GM21576 (cell line): Measurements from ENCODE around the gene QRICH1.
A peak's percentile ranks its signal among the peaks of the same experiment; 100 is the strongest.
"Not testable (repeated sequence)": the region's sequence is repeated elsewhere in the genome, so short reads cannot be mapped to it uniquely, and the experiment has no call there.

Source experiments
- ATAC-seq: cut with Tn5 transposase; IDR thresholded peaks from one replicate; pipeline ENCODE4 v1.9.1; 2021; ENCODE audit warnings: mild to moderate bottlenecking, moderate library complexity; ENCODE audit not compliant: unreplicated experiment

The QRICH1 gene

DNA sequence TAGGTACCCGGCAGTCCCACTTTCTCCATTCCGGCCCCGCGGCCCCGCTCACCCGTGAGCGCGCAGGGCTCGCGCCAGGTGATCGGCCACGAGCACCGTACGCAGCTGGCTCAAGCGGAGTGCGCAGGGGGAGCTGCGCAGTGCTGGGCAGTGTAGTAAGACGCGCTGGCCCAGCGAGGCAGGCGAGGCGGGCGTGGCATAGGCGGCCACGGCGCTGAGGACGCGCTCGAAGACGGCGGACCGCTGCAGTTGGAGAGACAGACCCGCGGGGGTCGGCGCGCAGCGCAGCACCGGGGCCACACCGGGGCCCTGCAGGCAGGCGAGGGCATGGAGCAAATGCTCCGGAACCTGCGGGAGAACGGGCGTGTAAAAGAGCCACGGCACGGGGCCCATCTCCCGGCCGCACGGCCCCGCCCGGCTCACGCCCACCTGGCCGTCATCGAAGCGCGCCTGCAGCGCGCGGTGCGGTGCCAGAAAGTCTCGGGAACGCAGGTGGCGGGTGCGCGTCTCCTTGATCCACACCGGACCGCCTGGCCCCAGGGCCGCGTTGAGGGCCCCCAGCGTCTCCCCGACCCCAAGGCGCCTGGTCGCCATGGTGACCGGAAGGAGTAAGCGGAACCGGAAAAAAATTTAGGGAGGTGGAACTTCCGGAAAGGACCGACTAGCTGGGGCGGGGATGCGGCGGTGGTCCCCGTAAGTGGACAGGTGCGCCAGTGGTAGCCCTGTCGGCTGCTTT lies 75.7 kb downstream of the QRICH1 start, which contains the start of gene DALRD3:
TSS of gene DALRD3 (minus strand) at position 610 of the 736 bp plus-strand sequence. CDS start at position 594, 16 bp downstream.
- no peak for ATAC-seq

DNA sequence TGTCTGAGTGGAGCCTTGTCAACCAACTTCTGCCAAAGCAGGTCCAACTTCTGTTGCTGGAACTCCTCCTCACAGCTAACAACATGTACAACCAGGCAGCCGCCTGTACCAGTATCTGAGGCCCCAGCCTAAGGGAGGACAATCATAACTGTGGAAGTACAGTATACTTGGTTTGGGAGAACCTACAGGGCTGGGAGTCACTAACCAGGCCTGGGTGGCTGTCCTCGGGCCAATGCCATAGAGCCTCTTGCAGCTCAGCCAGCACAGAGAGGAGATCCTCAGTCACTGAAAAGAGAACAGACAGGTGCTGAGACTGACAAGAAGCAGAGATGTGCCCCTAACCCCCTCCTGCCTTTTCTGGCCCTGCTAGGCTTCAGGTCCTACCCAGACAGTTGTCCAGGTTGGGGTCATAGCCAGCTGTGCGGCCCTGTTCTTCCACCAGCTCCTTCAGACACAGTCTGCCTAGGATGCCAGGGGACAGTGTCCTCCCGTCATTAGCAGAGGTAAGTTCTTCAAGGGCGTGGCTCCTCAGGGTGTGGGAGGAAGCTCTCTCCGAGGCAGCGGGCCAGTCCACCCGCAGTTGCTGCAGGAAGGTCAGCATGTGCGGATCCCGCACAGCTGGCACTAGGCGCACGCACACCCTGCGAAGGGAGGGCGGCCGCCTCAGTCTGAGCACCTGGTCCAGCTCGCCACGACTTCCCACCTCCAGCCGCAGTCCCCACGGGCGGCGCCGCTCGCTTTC lies 76.5 kb downstream of the QRICH1 start:
- ATAC-seq, result no peak

DNA sequence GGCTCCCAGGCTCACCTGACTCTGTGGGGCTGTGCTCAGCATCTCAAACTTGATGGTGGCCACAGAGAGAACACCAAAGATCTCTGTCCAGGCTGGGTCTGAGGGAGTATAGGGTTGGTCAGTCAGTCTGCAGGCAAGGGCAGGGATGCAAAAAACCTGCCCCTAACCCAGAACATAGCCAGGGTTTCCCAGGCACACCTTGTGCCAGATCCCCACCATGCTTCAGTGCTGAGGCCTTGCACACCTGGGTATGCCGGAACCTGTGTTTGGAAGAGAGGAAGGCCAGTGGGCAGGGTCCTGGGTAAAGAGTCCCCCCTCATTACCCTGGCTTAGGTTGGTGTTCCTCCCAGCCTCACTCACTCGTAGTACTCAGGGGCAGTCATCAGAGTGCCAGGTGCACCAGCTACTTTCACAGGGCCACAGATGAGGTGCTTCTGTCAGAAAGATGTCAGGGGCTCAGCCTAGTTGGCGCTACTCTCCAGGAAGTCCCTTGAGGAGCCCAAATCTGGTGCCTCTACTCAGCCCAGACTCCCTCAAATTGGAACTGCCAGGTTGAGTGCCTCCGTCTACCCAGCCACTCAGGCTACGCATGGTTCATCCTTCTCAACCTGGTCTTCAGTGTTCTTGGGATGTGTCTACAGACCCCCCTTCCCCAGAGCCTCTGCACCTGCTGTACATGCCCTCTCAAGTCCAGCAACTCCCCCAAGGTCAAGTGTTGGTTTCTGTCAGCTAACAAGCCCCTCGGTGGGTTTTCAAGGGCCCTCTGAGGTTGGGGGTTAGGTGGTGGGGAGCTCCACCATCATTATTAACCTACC lies 77.2 kb downstream of the QRICH1 start:
- ATAC-seq, result no peak

DNA sequence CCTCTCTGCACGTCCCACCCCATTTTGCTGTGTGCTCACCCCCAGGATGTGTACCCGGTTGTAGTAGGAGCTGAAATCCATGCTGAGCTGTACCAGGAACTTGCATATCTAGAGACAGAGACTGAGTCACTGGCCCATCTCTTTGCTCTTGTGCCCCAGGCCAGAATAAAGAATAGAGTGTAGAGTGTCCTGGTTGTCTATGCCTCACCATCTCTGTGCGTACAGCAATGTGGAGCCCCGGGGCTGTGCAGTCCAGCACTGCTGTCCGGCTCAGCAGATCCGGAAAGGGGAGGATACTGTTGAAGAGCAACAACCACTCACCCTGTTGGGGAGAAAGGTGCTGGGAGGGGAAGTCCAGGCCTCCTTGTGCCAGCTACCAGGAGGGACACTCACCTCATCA lies 78.1 kb downstream of the QRICH1 start:
- ATAC-seq, result no peak

DNA sequence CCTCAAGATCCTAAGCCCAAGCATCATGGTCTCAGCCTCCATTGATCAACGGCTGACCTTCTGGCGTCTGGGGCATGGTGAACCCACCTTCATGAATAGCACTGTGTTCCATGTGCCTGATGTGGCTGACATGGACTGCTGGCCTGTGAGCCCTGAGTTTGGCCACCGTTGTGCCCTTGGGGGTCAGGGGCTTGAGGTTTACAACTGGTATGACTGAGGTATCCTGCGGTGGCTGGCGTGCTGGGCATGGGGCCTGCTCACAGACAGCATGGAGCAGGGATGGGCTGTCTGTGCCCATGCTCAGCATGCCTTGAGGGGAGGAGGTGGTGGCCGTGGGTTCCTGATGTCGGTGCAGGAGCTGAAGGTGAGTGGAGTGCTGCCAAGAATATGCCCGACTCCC lies 78.8 kb downstream of the QRICH1 start:
- no peak for ATAC-seq

DNA sequence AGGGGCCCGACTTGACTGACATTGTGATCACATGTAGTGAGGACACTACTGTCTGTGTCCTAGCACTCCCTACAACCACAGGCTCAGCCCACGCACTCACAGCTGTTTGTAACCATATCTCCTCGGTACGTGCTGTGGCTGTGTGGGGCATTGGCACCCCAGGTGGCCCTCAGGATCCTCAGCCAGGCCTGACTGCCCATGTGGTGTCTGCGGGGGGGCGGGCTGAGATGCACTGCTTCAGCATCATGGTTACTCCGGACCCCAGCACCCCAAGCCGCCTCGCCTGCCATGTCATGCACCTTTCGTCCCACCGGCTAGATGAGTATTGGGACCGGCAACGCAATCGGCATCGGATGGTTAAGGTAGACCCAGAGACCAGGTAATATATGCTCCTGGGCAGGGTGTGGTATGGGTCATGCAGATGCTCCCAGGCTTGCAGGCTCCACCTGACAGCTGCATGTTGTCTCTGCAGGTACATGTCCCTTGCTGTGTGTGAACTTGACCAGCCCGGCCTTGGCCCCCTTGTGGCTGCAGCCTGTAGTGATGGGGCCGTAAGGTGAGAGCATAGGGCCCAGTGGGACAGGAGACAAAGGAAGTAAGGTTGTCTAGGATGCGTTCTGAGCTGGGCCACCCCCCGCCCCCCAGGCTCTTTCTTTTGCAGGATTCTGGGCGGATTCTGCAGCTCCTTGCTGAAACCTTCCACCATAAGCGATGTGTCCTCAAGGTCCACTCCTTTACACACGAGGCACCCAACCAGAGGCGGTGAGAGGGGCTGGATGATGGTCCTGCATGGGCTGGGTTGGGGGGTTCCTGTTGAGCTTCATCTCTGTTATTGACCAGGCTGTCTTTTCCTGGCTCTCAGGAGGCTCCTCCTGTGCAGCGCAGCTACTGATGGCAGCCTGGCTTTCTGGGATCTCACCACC lies 79.9 kb downstream of the QRICH1 start:
- ATAC-seq, result no peak

DNA sequence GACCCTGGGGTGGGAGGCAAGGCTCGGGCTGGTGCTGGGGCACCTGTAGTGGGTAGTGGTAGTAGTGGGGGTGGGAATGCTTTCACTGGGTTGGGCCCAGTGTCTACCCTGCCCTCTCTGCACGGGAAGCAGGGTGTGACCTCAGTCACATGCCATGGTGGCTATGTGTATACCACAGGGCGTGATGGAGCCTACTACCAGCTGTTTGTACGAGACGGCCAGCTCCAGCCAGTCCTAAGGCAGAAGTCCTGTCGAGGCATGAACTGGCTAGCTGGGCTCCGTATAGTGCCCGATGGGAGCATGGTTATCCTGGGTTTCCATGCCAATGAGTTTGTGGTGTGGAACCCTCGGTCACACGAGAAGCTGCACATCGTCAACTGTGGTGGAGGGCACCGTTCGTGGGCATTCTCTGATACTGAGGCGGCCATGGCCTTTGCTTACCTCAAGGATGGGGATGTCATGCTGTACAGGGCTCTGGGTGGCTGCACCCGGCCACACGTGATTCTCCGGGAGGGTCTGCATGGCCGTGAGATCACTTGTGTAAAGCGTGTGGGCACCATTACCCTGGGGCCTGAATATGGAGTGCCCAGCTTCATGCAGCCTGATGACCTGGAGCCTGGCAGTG lies 80.6 kb downstream of the QRICH1 start:
- no peak for ATAC-seq

DNA sequence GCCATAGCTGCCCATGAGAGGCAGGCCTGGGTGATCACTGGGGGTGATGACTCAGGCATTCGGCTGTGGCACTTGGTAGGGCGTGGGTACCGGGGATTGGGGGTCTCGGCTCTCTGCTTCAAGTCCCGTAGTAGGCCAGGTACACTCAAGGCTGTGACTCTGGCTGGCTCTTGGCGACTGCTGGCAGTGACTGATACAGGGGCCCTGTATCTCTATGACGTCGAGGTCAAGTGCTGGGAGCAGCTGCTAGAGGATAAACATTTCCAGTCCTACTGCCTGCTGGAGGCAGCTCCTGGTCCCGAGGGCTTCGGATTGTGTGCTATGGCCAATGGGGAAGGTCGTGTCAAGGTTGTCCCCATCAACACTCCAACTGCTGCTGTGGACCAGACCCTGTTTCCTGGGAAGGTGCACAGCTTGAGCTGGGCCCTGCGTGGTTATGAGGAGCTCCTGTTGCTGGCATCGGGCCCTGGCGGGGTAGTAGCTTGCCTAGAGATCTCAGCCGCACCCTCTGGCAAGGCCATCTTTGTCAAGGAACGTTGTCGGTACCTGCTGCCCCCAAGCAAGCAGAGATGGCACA lies 81.3 kb downstream of the QRICH1 start:
- ATAC-seq, result no peak

DNA sequence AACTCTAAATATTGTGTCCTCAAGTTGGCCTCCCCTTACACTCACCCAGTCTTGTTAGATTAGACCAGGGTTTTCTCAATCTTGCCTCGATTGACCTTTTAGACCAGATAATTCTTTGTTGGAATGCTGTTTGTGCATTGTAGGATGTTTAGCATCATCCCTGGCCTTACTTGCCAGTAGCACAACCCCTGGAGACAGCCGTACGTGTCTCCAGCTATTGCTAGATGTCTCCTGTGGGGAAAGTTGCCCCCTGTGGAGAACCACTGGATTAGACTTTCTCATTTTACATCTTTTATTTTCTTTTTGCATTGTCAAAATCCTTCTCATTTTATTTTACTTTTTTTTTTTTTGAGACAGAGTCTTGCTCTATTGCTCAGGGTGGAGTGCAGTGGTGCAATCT lies 84.5 kb downstream of the QRICH1 start:
- ATAC-seq, result no peak

DNA sequence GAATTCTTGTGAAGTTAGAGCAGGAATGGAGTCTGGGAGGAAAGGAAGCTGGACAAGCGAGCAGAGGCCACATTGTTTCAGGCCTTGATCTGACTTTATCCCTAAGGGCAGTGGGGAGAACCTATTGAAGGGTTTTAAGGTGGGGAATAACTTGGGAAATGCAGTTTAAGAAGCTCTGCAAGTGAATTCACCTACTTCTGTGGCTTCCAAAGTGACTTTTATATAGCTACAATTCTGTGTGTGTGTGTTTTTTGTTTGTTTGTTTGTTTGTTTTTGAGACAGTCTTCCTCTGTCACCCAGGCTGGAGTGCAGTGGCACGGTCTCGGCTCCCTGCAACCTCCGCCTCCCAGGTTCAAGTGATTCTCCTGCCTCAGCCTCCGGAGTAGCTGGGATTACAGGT lies 85.2 kb downstream of the QRICH1 start:
- not testable (repeated sequence) for ATAC-seq

DNA sequence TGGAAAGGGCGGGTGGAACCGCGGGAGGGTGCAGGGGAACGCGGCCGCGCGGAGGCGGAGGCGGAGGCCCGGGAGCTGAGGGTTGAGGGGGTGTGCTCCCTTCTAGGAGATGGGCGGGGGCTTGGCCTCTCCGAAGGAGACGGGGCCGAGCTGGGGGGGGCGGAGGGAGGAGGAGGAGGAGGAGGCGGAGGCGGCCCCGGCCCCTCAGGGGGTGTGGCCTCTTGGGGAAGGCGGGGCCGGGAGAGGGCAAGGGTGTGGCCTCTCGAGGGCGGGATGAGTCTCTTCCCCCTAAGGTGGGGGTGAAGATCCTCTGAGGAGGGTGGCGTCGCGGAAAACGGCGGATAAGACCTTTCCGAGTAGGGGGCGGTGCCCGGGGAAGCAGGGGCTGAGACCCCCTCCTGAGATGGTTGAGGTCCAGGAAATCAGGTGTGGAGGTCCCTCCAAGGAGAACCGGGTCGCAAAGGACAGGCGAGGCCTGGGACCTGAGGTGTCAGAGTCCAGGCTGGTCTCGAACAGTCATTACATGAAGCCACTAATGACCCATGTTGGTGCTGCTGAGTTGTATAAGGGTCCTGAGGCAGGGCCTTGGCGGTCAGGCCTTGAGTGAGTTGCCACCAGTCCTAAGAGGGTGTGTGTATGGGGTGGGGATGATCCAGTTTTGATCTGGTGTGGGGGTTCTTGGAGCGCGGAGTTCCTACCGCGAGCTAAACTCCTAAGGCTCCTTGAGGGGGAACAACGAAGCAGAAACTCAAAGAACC lies 85.9 kb downstream of the QRICH1 start:
- peak; percentile 42 for ATAC-seq

DNA sequence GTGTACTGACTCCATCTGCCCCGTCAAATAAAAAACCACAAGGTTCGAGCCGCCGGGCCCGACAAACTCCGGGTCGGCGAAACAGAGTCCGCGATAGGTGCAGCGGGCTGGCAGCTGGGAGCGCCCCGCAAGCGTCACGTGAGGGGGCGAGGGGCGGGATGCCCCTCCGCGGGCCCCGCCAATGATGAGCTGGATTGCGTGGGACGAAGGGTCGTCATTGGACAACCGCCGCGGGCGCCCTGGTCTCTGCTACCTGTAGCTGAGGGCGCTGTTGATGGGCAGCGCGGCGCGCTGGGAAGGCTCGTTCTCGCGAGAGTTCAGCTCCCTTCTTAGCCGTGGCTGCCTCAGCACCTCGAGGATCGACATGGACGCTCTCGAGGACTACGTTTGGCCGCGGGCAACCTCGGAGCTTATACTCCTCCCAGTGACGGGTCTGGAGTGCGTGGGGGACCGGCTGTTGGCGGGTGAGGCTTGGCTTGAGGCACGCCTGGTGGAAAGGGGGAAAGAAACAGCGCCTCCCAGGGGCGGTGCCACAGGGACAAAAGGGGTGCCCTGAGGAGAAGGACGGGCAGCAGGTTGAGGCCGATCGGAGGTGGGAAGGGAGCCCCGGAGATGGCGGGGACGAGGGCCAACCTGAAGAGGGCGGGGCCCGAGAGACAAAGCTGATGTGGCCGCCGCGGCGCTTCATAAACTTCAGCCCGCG lies 86.7 kb downstream of the QRICH1 start, which contains the start of gene WDR6:
TSS of gene WDR6 (plus strand) at position 324 of the 703 bp plus-strand sequence. CDS start at position 365, 41 bp downstream.
- ATAC-seq, result peak; percentile 85

DNA sequence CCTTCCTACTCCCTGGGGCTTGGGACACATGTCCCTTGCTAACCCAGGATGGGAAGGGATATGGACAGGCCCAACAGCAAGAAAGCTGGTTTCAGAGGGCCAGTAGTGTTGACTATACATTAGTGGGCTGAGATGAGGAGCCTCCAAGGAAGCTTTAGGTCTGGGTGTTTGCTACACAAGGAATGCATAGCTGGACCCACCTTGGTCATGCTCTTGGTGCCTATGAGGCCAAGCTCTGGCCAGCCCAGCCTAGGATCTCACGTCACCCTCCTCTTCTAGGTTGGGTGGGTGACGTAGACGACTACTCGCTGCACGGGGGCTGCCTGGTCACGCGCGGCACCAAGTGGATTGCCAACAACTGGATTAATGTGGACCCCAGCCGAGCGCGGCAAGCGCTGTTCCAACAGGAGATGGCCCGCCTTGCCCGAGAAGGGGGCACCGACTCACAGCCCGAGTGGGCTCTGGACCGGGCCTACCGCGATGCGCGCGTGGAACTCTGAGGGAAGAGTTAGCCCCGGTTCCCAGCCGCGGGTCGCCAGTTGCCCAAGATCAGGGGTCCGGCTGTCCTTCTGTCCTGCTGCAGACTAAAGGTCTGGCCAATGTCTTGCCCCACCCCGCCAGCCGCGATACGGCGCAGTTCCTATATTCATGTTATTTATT lies 87.3 kb downstream of the QRICH1 start:
- peak; percentile 1 for ATAC-seq

DNA sequence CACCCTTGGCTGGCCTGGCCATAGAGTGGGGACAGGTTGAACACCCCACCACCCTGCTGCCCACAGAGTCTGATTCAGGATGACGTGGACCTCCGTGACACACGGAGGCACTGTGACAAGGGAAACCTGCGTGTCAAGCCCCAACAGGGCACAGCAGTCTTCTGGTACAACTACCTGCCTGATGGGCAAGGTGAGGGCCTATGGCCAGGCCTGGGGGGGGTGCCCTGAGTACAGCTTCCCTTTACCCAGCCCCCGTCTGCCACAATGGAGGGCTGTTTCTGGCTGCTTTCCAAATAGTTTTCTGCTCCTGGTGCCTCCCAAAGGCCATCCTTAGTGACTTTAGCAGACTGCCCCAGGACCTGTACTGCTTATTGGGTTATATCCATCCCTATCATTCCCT lies 87.9 kb downstream of the QRICH1 start:
- no peak for ATAC-seq

DNA sequence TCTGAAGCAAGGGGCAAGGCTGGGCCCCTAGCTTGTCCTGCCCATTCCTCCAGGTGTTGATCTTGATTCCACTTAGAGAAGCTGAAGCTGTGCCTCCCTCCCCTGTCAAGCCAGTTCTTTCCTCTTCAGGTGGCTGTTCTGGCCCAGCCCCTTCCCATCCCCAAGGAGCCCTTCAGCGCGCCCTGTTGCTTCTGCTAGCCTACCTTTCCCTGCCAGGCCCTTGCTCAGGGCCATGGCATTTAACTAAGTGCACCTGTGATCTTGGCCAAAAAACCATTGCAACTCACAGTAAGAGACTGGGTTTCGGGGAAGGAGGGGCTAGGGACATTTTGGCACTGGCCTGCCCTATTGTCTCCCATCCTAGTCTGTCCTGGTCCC lies 88.6 kb downstream of the QRICH1 start:
- no peak for ATAC-seq

DNA sequence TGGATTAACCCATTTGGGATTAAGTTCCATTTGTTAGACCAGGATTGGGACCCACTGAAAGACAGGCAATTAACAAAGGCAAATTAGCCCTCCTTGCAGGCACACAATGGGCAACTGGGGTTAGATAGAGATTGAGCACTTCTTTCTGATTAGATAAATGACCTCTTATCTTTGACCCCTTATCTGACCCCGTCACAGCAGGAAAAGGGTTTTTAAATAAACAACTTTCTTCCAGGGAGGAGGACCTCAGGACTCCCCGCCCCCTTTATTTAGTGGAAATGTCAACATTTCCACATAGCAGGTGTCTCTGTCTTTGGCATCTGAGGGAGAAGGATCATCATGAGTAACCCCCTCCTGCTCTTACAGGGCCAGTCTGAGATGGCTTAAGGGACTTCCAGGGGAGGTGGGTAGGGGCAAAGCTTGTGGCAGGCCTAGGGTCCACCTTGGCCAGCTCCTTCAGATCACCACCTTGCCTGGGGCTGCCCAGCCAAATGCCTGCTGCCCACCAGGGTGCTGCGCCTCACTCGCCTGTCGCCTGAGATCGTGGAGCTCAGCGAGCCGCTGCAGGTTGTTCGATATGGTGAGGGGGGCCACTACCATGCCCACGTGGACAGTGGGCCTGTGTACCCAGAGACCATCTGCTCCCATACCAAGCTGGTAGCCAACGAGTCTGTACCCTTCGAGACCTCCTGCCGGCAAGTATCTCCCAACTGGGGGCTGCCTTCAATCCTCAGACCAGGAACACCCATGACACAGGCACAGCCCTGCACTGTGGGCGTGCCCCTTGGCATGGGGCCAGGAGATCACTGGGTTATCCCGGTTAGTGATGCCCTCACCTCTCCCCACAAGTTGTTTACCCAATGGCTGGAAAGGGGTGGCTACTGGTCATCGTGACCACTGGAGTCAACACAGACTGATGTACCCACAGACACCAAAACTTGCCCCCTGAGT lies 89.2 kb downstream of the QRICH1 start:
- no peak for ATAC-seq

DNA sequence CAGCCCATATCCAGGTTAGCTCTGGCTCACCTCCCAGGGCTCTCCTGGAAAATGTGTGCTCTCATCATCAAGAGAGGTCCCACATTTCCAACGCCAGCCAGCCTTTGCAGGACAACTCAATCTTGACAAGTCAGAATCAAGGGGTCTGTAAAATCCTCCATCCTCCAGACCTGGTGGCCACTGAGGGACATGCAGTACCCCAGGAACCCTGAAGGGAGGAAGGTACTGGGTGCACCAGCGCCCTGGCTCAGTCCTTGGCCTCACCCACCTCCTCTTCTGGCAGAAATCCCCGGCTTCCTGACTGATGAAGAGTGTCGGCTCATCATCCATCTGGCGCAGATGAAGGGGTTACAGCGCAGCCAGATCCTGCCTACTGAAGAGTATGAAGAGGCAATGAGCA lies 92.7 kb downstream of the QRICH1 start:
- no peak for ATAC-seq
